ENCODE measurements around the gene ADAMTS2.

Gene ADAMTS2

DNA sequence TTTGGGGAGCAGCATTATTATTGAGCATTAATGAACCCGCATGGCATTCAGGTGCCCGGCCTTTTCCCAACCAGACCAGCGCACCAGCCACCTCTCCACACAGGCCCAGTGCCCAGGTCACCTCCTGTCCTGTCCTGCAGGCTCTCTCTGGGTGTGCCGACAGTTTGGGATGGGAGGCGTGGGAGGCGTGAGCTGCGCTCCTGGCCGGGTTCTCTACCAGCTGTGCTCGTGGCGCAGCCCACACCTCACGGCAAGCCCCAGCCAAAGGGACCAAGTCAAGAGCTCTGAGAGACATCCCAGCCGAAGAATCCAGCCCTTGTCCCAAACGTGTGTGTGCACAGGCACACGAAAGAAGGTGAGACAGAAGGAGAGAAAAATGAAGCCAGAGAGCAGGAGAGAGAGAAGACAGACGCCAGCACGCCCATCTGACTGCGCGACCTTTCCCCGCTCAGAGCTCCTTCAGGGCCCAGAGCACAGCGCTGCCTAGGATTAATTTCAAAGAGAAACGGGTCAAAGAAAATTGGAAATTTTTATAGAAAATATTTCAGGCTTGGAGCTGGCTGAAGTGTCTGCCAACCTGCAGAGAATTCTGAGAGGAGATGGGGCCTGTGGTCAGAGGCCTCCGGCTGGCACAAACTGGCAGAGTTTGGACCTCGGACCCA lies 81.7 kb downstream of the ADAMTS2 start:
- DNase-seq, result peak; percentile 18

DNA sequence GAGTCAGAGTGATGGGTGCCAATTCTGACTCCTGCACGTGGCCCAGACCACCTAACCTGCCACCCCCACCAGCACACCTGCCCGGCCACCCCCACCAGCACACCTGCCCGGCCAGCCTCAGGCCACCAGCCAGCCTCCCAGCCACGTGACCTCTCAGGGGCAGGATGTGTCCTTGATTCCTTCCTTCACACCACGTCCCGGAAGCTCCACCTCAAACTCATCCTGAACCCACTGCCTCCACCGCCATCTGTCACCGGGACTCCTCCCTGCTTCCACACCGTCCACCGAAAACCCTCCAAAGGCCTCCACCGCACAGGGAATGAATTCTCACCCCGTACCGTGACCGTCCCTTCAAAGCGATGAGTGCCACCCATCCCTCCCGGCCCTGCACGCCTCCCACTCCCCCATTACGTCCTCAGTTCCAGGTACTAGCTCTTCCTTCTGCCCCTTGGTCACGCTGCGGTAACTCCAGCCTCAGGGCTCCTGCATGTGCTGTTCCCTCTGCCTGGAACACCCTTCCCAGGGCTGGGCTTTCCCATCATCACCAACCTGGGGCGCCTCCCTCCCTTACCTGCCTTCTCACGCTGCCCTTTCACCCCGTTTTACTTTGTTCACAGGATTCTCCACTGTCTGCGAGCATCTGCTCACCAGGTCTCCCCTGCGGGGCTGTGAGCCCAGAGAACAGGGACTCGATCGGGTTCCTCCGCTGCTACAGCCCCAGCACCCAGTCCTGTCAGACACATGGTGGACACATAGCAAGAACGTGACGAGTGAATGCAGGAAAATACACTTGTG lies 82.9 kb downstream of the ADAMTS2 start:
- DNase-seq, result peak; percentile 27

- peak; percentile 15 for DNase-seq
Measured at GRCh38 chr5:179261301-179262125, 83.7 kb downstream of the ADAMTS2 start.

- DNase-seq, result peak; percentile 12
Measured at GRCh38 chr5:179260324-179261070, 84.8 kb downstream of the ADAMTS2 start.

- peak; percentile 12 for DNase-seq
Measured at GRCh38 chr5:179259731-179260323, 85.4 kb downstream of the ADAMTS2 start.

DNA sequence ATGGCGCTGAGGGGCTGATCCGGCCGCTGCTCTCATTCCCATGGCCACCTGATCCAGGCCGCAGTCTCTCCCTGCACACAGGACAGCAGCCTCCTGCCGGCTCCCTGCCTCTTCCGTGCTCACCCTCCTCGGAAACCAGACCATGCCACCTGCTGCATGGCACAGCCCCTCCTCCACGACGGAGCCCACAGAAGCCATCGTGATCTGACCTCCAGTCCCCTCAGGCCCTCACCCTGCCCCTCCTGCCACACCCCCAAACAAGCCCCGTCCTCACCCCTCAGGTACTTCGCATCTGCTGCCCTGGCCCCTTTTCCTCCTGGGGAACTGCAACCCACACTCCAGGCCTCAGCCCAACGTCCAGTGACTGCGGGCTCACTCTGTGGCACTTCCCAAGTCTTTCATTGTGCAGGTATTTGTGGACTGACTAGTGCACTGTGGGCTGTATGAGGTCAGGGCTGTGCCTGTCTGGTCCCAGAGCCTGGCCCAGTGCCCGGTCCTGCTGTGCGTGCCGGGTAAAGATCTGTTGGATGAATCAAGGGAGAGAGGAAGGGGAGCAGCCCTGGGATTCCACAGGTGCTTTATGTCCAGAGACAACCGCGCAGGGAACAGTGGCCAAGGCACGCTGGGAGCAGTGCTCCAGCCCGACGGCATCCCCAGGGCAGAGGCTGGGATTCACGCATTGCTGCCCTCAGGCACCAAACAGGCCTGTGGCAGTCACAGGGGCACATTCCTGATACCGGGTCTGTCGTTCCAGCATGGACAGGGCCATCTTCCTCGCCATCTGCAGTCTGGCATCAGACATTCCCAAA lies 86.1 kb downstream of the ADAMTS2 start:
- DNase-seq, result peak; percentile 13

DNA sequence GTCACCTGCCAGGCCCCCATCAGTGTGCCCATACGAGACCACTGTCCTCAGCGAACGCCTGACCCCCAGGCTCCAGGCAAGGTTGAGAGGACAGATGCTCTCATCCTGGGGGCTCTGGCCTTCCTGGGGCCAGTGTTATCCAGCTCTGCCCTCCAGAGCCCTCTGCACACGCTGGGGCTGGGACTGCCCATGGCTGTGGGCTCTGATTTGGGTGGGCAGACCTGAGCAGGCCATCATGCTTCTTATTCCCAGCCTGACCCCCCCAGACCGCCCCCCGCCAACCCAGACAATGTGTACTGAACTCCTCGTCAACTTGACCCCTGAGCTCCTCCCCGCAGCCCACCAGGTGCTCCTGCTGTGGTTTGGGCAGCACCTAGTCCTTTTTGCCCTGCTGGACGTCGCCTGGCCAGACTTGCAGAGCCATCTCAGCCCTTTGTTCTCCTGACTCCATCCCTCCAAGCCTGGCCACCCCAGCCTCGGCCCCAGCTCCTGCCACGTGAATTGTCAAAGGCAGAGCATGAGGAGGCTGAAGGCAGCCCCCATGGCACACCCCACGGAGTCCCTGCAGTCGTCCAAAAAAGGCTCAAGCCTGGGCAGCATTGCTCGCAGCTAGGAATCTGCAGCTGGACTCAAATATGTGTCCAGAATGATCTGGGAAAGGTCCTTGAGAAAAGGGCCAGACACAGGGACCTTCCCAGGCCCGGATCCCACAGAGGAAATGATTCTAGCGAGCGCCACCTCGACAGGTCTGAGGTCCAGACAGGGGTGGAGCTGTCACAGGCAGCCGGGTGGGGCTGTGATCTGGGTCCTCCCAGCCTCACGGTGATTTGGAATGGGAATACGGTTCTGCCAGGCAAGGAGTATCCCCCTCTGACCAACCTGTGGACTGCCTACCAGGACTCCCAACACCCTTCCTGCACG lies 87.0 kb downstream of the ADAMTS2 start:
- peak; percentile 15 for DNase-seq

DNA sequence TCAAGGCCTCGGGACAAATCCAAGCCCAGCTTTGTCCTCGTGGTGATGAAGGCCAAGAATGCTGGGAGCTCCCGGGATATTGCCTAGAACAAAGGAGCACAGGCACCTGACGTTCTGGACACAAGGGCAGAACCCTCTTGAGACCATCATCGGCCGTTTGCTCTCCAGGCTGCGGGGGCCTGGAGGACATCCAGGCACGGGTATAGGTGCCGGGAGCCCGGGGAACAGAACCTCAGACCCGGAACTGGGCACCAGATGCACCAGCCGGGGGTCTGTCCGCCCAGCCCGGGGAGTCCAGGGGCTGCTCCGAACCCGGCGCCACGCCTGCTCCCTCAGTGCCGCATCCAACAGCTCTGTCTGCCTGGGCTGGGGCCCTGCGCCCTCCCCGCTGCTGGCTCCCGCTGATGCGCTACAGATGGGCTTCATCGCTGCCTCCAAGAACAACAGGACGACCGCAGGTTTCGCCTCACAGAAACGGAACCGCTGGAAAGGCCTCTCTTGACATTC lies 88.0 kb downstream of the ADAMTS2 start:
- peak; percentile 21 for DNase-seq

- DNase-seq, result peak; percentile 17
Measured at GRCh38 chr5:179256328-179257175, 88.7 kb downstream of the ADAMTS2 start.

DNA sequence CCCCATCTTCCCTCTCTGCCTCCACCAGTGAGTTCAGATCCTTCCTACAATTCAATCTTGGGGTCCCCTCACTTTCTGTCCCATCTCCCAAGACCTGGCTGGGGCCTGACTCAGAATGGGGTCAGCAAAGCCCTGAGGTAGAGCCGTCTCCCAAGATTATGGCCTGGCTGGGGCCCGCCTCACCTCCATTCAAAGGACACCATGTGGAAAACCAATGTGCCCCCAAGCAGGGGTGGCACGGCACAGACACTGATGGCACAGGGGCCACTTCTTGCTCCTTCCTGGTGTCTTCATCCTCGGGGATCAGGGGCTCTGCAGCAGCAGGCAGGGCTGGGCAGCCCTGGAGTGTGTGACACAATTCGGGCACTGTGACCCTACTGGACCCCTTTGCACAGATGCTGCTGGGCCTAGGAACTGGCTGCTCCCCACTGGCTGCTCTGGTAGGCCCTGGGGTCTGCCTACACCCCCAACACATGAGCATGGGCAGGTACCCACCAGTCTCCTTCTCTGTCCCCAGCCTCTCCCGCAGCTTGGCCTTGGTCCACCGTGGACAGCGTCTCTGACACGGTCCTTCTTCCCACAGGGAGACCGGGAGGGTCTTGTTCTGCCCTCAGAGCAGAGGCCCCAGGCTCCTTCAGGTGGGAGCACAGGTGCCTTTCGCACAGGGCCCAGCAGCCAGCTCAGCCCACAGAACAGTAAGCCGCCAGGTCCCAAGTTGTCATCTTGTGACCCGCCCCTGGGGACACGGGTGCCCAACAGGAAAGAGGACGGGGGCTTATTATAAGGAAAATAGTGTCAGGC lies 89.5 kb downstream of the ADAMTS2 start:
- peak; percentile 22 for DNase-seq

DNA sequence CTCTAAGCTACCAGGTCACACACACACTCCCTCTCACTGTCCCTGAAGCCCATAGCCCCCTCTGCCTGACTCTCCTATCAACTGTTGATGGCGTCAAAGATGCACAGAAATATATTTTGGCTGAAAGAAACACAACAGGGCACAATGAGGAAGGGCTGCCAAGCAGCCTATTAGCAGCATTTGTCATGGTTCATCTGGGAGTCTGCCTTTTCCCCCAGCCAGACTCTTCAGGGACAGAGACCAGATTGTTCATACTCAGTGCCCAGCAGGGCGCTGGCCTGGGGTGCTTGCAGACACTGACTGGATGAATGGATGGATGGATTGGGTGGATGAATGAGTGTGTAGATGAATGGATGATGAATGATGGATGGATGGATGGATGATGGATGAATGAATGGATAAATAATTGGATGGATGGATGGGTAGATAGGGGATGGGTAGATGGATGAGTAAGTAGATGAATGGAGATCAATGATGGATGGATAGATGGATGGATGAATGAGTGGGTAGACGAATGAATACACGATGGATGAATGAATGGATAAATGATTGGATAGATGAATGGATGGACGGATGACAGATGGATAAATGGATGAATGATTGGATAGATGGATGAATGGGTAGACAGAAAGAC lies 90.5 kb downstream of the ADAMTS2 start:
- DNase-seq, result no peak

DNA sequence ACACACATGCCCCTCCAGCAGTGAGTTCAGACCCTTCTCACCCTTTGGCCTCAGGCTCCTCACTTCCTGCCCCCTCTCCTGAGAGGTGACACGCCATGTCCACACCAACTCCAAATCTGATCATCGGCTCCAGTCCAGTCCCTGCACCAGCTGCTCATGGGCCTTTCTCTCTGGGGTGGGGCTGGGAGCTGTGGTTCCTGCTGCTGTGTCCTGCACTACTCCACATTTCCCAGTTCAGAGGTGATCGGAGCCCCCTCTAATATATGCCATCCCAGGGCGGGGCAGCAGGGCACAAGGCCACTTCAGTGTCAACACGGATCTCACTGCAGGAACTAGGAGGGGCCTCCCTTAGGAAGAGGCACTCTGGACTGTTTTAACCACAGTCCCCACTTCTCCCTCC lies 91.5 kb downstream of the ADAMTS2 start:
- DNase-seq, result no peak

- DNase-seq, result no peak
Measured at GRCh38 chr5:179251276-179251969, 93.8 kb downstream of the ADAMTS2 start.

DNA sequence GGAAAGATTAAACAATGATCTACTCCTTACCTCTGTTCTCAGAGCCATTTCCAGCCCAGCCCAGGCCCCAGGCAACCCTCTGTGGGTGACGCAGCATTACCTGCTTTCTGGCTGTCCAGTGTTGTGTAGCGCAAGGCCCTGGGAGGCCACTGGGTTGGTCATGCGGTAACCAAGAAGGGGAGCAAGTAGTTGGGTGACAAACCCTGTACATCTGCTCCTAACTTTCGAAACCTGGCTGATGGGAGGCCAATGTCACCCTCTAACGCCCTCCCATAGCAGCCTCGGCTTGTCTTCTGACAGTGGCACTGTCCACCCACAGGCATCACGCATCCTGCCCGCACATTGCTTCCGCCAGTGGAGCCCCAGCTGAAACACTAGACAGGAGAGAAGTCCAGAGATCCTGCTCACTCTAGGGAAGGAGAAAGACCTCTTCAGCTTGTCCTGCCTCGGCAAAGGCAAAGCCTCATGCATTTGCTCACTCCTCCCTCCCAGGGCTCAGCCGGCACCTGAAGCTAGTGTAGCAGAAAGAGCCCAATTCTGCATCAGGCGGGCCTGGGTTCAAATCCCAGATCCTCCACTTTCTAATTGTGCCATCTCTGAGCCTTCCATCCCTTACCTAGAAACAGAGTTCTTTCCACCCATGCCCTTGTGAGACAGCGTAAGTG lies 94.6 kb downstream of the ADAMTS2 start:
- DNase-seq, result peak; percentile 3

- no peak for DNase-seq
Measured at GRCh38 chr5:179246227-179246626, 99.0 kb downstream of the ADAMTS2 start.

DNA sequence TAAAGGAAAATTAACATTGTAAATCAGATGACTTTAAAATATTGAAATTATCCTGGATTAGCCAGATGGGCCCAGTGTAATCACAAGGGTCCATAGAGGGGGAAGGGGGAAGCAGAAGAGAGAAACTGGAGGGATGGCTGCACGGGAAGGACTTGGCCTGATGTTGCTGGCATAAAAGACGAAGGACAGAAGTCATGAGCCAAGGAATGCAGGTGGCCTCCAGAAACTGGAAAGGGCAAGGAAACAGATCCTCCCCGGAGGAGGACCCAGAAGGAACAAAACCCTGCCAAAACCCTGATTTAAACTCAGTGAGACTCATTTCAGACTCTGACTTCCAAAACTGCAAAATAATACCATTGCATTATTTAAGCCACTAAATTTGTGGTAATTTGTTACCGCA lies 100.2 kb downstream of the ADAMTS2 start:
- DNase-seq, result no peak

- DNase-seq, result no peak
Measured at GRCh38 chr5:179244044-179244443, 101.2 kb downstream of the ADAMTS2 start.

Data from activated CD4-positive, CD25-positive, alpha-beta regulatory T cell treated with anti-CD3 and anti-CD28 coated beads, Interleukin-2, amount 50 U/mL, for 72 hours (primary cell).